Body of pancreas (tissue), 4 donors: Measurements from ENCODE around the gene C11orf91.

ENCODE experiments used
- POLR2A ChIP-seq, 3 donors: fragments of 450-650 bp; IDR thresholded peaks; one replicate each; pipeline ENCODE4 v1.6.1; 2016; ENCODE audit warnings: antibody characterized with exemption in 3 of 3, mild to moderate bottlenecking in 2 of 3
- TF ChIP-seq, protein P1 (sequence below), 7 experiments: fragments of 450-650 bp in 4 of 7; fragments of 200-600 bp in 3 of 7; sonication (generic) in 3 of 7; IDR thresholded peaks; one replicate each; pipeline ENCODE4 v1.5.1; 2016 to 2019; ENCODE audit warnings: antibody characterized with exemption in 7 of 7

- TF ChIP-seq, protein P1, sequence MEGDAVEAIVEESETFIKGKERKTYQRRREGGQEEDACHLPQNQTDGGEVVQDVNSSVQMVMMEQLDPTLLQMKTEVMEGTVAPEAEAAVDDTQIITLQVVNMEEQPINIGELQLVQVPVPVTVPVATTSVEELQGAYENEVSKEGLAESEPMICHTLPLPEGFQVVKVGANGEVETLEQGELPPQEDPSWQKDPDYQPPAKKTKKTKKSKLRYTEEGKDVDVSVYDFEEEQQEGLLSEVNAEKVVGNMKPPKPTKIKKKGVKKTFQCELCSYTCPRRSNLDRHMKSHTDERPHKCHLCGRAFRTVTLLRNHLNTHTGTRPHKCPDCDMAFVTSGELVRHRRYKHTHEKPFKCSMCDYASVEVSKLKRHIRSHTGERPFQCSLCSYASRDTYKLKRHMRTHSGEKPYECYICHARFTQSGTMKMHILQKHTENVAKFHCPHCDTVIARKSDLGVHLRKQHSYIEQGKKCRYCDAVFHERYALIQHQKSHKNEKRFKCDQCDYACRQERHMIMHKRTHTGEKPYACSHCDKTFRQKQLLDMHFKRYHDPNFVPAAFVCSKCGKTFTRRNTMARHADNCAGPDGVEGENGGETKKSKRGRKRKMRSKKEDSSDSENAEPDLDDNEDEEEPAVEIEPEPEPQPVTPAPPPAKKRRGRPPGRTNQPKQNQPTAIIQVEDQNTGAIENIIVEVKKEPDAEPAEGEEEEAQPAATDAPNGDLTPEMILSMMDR (IDR thresholded peaks at IDR 0.05): no peak
- no peak for TF ChIP-seq POLR2A (IDR thresholded peaks at IDR 0.05)
These were observed 47.4 kb upstream of the C11orf91 start for GRCh38 chr11:33747979-33748378.
